ENCODE results near the gene RTEL1. TPM values are rescaled to one million over a fixed set of nuclear protein-coding genes. Genes with fewer than 3 reads are reported as not detected.
"Not testable (repeated sequence)": the region's sequence is repeated elsewhere in the genome, so short reads cannot be mapped to it uniquely, and the experiment has no call there.

Gene RTEL1
- total RNA-seq, 1 donor from 2014 or later: 55.5 TPM

DNA sequence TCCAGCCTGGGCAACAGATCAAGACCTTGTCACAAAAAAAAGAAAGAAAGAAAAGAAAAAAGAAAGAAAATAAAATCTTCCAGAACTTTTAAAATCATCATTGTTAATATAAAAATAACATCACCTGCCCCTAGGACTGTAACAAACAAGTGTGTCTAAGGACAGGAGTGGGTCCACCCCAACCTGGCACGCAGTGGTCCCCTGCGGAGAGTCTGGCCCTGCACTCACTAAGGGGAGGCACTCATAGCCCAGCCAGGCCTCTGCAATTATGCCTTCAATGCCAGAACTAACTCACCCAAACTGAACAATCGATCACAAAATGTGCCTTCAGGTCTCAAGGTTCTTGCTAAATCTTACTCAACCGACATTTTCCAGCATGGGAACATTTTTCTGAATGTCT lies 36.0 kb upstream of the RTEL1 start:
- intact Hi-C loops (cut with micrococcal nuclease): no loop called here
- Mint-ChIP-seq H3K36me3 (ENCODE audit: low read depth) (peaks cover 12% of the 10 kb centered on the region), H3K27ac (no peak overlapping the region), H3K9me3 (no peaks in the 10 kb centered on the region), H3K27me3 (ENCODE audit: insufficient read depth) (no peaks in the 10 kb centered on the region), H3K4me3 (no peak overlapping the region), H3K4me1 (ENCODE audit: low read depth) (peaks cover 18% of the 10 kb centered on the region)
- DNase-seq (ENCODE audit: low spot score): no peak

DNA sequence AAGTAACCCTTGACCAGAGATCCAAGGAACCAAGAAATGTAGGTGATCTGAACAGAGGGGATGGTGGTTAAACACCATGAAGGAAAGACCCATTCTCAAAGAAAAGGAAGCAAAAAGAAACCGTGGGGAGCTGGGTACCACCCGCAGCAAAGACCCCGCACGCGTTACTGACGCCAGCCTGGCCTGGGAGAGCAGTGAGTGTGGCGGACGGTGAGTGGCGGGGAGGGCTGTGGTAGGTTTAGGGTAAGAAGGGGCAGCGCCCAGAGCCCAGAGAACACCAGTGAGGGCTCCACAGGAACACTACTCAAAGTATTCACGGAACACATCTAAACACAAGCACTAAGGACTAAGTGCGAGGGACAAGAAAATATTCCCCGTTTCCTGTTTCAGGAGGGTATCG lies 35.4 kb upstream of the RTEL1 start:
- Mint-ChIP-seq H3K36me3 (ENCODE audit: low read depth) (peaks cover 10% of the 10 kb centered on the region), H3K4me3 (no peak overlapping the region), H3K27me3 (ENCODE audit: insufficient read depth) (no peaks in the 10 kb centered on the region), H3K4me1 (ENCODE audit: low read depth) (peaks cover 18% of the 10 kb centered on the region), H3K9me3 (no peaks in the 10 kb centered on the region), H3K27ac (no peak overlapping the region)
- intact Hi-C loops (cut with micrococcal nuclease): no loop called here
- DNase-seq (ENCODE audit: low spot score): no peak

DNA sequence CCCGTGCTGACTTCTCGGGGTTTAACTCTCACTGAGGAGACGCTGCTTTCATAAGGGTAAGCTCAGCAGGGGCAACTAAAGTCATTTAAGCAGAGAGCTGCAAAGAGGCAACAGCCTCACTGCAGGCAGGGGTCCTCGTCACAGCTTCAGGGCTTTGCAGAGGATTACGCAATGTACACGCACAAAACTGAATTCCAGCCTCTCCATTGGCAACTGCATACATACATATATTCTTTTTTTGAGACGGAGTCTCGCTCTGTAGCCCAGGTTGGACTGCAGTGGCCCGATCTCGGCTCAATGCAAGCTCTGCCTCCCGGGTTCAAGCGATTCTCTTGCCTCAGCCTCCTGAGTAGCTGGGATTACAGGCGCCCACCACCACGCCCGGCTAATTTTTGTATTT lies 33.6 kb upstream of the RTEL1 start:
- H3K36me3 Mint-ChIP-seq (ENCODE audit: low read depth): peaks cover 15% of the 10 kb centered on the region
- no peak overlapping the region for H3K27ac Mint-ChIP-seq
- intact Hi-C loops (cut with micrococcal nuclease): no loop called here
- peaks cover 29% of the 10 kb centered on the region for H3K4me1 Mint-ChIP-seq (ENCODE audit: low read depth)
- DNase-seq (ENCODE audit: low spot score): no peak
- H3K4me3 Mint-ChIP-seq: peak overlapping the region; percentile 26
- no peaks in the 10 kb centered on the region for H3K27me3 Mint-ChIP-seq (ENCODE audit: insufficient read depth)
- no peaks in the 10 kb centered on the region for H3K9me3 Mint-ChIP-seq

DNA sequence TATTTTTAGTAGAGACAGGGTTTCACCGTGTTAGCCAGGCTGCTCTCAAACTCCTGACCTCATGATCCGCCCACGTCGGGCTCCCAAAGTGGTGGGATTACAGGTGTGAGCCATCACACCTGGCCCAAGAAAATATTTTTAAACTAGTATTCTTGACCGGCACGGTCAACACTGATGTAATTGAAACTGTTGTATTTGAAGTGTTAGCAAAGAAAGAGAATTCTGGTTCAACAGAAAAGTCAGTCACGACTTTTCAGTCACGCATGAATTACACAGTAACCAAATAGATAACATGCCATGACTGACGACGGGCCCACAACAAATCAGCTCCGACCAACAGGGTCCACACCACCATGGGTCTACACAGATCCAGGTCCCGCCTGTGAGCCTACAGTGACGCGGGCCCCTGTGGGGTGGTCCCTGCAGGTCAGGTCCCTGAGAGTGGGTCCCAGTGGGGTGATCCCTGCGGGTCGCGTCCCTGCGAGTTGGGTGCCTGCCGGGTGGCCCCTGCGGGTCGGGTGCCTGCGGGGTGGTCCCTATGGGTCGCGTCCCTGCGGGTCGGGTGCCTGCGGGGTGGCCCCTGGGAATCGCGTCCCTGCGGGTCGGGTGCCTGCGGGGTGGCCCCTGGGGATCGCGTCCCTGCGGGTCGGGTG lies 32.2 kb upstream of the RTEL1 start:
- peak overlapping the region; percentile 85 for H3K4me3 Mint-ChIP-seq
- no peak for DNase-seq (ENCODE audit: low spot score)
- H3K9me3 Mint-ChIP-seq: no peaks in the 10 kb centered on the region
- no peaks in the 10 kb centered on the region for H3K27me3 Mint-ChIP-seq (ENCODE audit: insufficient read depth)
- peaks cover 26% of the 10 kb centered on the region for H3K4me1 Mint-ChIP-seq (ENCODE audit: low read depth)
- peaks cover 19% of the 10 kb centered on the region for H3K36me3 Mint-ChIP-seq (ENCODE audit: low read depth)
- intact Hi-C loops (cut with micrococcal nuclease): loop anchor here (2.0 to 5.0 kb wide), 7 partner anchors 15 to 437 kb away; partner anchors contain the start of genes PPDPF, TCEA2, TPD52L2 and UCKL1
- peak overlapping the region; percentile 74 for H3K27ac Mint-ChIP-seq

DNA sequence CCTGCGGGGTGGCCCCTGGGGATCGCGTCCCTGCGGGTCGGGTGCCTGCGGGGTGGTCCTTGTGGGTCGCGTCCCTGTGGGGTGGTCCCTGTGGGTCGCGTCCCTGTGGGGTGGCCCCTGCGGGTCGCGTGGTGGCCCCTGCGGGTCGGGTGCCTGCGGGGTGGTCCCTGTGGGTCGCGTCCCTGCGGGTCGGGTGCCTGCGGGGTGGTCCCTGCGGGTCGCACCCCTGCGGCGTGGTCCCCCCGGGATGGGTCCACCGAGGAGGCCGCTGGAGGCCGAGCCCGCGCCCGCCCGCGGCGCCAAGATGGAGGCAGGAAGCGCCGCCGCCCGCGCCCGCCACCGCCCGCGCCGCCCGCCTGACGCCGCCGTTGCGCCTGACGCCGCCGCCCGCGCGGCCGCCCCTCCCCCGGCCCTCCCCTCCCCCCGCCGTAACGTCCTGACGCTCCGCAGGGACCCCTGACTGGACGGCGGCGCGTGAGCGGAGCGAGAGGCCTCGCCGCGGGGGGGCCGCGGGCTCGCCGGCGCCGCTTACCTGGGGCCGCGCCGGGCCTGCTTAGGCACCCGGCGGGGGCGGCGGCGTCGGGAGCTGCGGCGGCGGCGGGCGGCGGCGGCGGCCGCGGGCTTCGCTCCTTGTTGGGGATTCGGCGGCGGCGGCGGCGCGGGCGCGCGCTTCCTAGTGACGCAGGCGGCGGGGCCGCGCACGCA lies 31.5 kb upstream of the RTEL1 start, which contains the start of gene GMEB2:
GMEB2 (minus strand) TSS at position 678 of the 705 bp plus-strand sequence. CDS start 7,704 bp downstream, outside the sequence.
- H3K9me3 Mint-ChIP-seq: no peaks in the 10 kb centered on the region
- H3K27ac Mint-ChIP-seq: peak within 1 kb of the TSS; percentile 98
- no peaks in the 10 kb centered on the region for H3K27me3 Mint-ChIP-seq (ENCODE audit: insufficient read depth)
- intact Hi-C loops (cut with micrococcal nuclease): loop anchor here (1.0 to 5.0 kb wide), 9 partner anchors 9 to 436 kb away; partner anchors contain the start of genes PPDPF, TCEA2, TPD52L2 and UCKL1
- peaks cover 23% of the 10 kb centered on the region for H3K4me1 Mint-ChIP-seq (ENCODE audit: low read depth)
- peak within 1 kb of the TSS; percentile 100 for H3K4me3 Mint-ChIP-seq
- H3K36me3 Mint-ChIP-seq (ENCODE audit: low read depth): peaks cover 19% of the 10 kb centered on the region
- peak; percentile 64 for DNase-seq (ENCODE audit: low spot score)

DNA sequence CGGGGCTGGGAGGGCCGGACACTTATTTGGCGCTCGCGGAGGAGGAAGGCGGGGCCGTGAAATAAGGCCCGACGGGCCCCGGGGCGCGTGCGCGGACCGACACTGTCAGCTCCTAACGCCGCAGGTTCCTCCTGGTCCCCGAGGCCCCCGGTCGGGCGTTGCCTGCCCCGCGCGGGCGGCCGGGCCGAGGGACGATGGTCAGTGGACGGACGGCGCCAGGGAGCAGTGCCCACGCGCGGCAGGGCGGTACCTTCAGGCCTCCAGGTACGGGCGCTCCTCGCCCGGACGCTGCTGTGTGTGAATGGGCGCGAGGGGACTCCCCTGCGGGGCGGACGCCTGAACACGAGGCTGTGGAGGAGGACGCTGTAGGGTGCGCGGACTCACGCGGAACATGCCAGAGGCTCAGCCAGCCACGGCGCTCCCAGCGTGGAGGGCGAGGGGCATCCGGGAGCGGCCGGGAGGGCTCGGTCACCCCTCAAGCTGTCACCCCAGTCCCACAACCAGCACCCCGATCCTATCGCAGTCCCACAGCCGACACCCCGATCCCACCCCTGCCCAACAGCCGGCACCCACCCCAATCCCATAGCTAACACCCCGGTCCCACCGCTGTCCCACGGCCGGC lies 30.9 kb upstream of the RTEL1 start:
- Mint-ChIP-seq H3K27me3 (ENCODE audit: insufficient read depth) (no peaks in the 10 kb centered on the region), H3K36me3 (ENCODE audit: low read depth) (peaks cover 19% of the 10 kb centered on the region), H3K4me1 (ENCODE audit: low read depth) (peaks cover 23% of the 10 kb centered on the region), H3K4me3 (peak overlapping the region; percentile 100), H3K27ac (peak overlapping the region; percentile 98), H3K9me3 (no peaks in the 10 kb centered on the region)
- intact Hi-C loops (cut with micrococcal nuclease): loop anchor here (1.0 to 5.0 kb wide), 9 partner anchors 8 to 436 kb away; partner anchors contain the start of genes PPDPF, TCEA2, TPD52L2 and UCKL1
- DNase-seq (ENCODE audit: low spot score): peak; percentile 95

DNA sequence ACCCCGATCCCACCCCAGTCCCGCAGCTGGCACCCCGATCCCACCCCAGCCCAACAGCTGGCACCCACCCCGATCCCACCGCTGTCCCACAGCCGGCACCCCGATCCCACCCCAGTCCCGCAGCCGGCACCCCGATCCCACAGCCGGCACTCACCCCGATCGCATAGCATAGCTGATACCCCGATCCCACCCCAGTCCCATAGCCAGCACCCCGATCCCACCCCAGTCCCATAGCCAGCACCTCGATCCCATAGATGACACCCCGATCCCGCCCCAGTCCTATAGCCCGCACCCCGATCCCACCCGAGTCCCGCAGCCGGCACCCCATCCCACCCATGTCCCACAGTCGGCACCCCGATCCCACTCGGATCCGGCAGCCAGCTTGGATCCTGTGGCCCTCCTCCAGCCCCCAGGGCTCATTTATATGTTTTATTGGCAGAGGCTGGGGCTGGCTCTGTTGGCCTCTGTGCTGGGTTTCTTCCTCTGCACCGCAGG lies 30.3 kb upstream of the RTEL1 start:
- H3K36me3 Mint-ChIP-seq (ENCODE audit: low read depth): peaks cover 17% of the 10 kb centered on the region
- H3K9me3 Mint-ChIP-seq: no peaks in the 10 kb centered on the region
- intact Hi-C loops (cut with micrococcal nuclease): loop anchor here (1.0 to 5.0 kb wide), 13 partner anchors 8 to 435 kb away; partner anchors contain the start of genes ARFRP1, PPDPF, PTK6 and RTEL1
- H3K27me3 Mint-ChIP-seq (ENCODE audit: insufficient read depth): no peaks in the 10 kb centered on the region
- peak overlapping the region; percentile 100 for H3K4me3 Mint-ChIP-seq
- peaks cover 17% of the 10 kb centered on the region for H3K4me1 Mint-ChIP-seq (ENCODE audit: low read depth)
- peak overlapping the region; percentile 98 for H3K27ac Mint-ChIP-seq
- DNase-seq (ENCODE audit: low spot score): no peak

DNA sequence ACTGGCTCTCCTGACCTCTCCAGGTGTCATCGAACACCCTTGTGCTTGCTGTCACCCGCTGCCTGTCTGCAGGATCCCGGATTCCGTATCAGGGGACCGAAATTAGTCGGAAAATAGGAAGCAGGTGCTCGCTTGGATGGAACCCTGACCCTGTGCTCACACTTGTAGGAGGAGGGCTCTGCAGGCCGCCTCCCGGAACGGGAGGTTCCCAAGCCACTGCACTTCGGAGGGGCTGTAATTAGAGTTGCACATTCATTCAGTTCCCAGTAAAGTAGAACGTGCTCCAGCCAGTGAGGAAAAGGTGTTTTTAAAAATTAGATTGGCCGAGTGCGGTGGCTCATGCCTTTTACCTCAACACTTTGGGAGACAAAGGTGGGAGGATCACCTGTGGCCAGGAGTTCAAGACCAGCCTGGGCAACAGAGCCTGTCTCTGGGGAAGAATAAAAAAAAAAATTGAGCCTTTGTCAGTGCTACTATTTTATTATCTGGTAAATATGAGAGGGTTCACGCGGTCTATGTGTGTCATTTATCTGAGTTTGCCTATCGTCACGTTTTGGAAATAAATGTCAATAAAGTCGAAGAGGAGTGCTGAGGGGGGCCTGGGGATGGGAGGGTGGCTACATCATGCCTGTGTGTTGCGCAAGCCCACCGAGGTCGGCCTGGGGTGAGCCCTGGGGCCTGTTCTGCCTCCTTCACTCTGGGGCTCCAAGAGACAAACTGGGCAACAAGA lies 29.7 kb upstream of the RTEL1 start:
- H3K36me3 Mint-ChIP-seq (ENCODE audit: low read depth): peaks cover 17% of the 10 kb centered on the region
- H3K4me3 Mint-ChIP-seq: peak overlapping the region; percentile 100
- H3K27ac Mint-ChIP-seq: peak overlapping the region; percentile 98
- peaks cover 17% of the 10 kb centered on the region for H3K4me1 Mint-ChIP-seq (ENCODE audit: low read depth)
- no peaks in the 10 kb centered on the region for H3K27me3 Mint-ChIP-seq (ENCODE audit: insufficient read depth)
- DNase-seq (ENCODE audit: low spot score): peak; percentile 55
- no peaks in the 10 kb centered on the region for H3K9me3 Mint-ChIP-seq
- intact Hi-C loops (cut with micrococcal nuclease): loop anchor here (1.0 to 5.0 kb wide), 6 partner anchors 30 to 329 kb away; partner anchors contain the start of genes ARFRP1, PTK6, RTEL1 and UCKL1

DNA sequence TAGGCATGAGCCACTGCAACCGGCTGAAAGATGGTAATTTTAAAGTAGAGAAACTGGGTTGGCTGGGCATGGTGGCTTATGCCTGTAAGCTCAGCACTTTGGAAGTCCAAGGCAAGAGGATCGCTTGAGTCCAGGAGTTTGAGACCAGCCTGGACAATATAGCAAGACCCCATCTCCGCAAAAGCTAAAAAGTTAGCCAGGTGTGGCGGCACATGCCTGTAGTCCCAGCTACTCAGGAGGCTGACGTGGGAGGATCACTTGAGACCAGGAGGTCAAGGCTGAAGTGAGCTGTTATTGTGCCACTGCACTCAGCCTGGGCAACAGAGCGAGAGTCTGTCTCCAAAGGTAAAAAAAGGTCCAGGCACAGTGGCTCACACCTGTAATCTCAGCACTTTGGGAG lies 27.2 kb upstream of the RTEL1 start:
- Mint-ChIP-seq H3K4me1 (ENCODE audit: low read depth) (peaks cover 23% of the 10 kb centered on the region), H3K36me3 (ENCODE audit: low read depth) (peaks cover 19% of the 10 kb centered on the region)
- DNase-seq (ENCODE audit: low spot score); H3K9me3 Mint-ChIP-seq; H3K27me3 Mint-ChIP-seq (ENCODE audit: insufficient read depth); H3K27ac Mint-ChIP-seq; H3K4me3 Mint-ChIP-seq; intact Hi-C loops (cut with micrococcal nuclease): not testable (repeated sequence)

DNA sequence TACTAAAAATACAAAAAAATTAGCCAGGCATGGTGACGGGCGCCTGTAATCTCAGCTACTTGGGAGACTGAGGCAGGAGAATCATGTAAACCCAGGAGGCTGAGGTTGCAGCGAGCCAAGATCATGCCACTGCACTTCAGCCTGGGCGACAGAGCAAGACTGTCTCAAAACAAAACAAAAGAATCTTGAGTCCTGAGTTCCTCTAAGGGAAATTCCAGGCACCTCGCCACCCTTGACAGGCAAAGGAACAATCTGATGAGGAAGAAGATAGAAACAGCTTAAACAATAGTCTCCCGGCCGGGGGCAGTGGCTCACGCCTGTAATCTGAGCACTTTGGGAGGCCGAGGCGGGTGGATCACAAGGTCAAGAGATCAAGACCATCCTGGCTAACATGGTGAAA lies 26.7 kb upstream of the RTEL1 start:
- DNase-seq (ENCODE audit: low spot score); H3K27me3 Mint-ChIP-seq (ENCODE audit: insufficient read depth); H3K27ac Mint-ChIP-seq; intact Hi-C loops (cut with micrococcal nuclease); H3K4me3 Mint-ChIP-seq; H3K9me3 Mint-ChIP-seq: not testable (repeated sequence)
- Mint-ChIP-seq H3K36me3 (ENCODE audit: low read depth) (peaks cover 19% of the 10 kb centered on the region), H3K4me1 (ENCODE audit: low read depth) (peaks cover 23% of the 10 kb centered on the region)

DNA sequence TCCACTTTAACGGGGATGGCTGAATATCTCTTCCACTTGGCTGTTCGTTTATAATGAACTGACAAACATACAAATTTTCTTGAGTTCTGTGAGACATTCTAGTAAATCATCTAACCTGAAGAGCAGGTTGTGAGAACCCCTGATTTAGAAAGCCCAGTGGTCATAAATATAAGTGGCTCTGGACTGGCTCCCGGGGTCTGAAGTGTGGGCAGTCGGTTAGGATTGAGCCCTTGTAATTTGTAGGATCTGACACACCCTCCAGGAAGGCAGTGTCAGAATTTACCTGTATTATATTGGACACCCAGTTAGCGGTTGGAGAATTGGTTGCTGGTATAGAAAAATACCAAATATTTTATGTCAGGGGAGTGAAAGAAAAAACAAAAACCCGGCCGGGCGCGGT lies 24.4 kb upstream of the RTEL1 start:
- DNase-seq (ENCODE audit: low spot score): no peak
- intact Hi-C loops (cut with micrococcal nuclease): no loop called here
- H3K4me3 Mint-ChIP-seq: no peak overlapping the region
- peaks cover 15% of the 10 kb centered on the region for H3K36me3 Mint-ChIP-seq (ENCODE audit: low read depth)
- H3K4me1 Mint-ChIP-seq (ENCODE audit: low read depth): peaks cover 21% of the 10 kb centered on the region
- peak overlapping the region; percentile 58 for H3K27ac Mint-ChIP-seq
- no peaks in the 10 kb centered on the region for H3K9me3 Mint-ChIP-seq
- no peaks in the 10 kb centered on the region for H3K27me3 Mint-ChIP-seq (ENCODE audit: insufficient read depth)
